ENCODE results near the gene DHCR7.

DHCR7 gene

DNA sequence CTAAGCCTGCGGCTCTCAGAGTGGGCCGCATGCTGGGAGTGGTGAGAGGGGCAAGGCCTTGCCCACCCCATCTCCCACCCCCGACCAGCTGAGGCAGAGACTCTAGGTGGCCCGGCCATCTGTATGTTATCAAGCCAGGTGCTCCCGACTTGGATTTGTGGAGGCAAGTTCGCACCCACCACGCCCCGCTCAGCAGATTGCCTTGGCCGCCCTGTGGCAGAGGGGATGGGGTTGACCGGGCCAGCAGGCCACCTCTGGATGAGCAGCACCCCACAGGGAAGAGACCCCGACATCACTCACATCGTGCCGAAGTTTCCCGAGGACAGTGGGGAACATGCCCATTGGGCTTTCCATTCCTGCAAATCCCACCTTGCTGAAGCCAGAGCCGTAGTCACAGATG, 40.8 kb downstream of the DHCR7 start:
- H3K4me1 ChIP-seq (ENCODE audit: insufficient read depth, poor library complexity, severe bottlenecking): no peaks in the 10 kb centered on the region
- no peak overlapping the region for H3K4me3 ChIP-seq (ENCODE audit: severe bottlenecking)
- no peak for DNase-seq (ENCODE audit: low spot score)
- no peak overlapping the region for H3K27ac ChIP-seq (ENCODE audit: poor library complexity, severe bottlenecking)
- TF ChIP-seq, protein P1, sequence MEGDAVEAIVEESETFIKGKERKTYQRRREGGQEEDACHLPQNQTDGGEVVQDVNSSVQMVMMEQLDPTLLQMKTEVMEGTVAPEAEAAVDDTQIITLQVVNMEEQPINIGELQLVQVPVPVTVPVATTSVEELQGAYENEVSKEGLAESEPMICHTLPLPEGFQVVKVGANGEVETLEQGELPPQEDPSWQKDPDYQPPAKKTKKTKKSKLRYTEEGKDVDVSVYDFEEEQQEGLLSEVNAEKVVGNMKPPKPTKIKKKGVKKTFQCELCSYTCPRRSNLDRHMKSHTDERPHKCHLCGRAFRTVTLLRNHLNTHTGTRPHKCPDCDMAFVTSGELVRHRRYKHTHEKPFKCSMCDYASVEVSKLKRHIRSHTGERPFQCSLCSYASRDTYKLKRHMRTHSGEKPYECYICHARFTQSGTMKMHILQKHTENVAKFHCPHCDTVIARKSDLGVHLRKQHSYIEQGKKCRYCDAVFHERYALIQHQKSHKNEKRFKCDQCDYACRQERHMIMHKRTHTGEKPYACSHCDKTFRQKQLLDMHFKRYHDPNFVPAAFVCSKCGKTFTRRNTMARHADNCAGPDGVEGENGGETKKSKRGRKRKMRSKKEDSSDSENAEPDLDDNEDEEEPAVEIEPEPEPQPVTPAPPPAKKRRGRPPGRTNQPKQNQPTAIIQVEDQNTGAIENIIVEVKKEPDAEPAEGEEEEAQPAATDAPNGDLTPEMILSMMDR (IDR thresholded peaks at IDR 0.05; ENCODE audit: poor library complexity, severe bottlenecking): no peak
- H3K27me3 ChIP-seq (ENCODE audit: insufficient read depth, poor library complexity, severe bottlenecking): no peaks in the 10 kb centered on the region
- H3K36me3 ChIP-seq (ENCODE audit: low read depth): no peaks in the 10 kb centered on the region
- H3K9me3 ChIP-seq (ENCODE audit: severe bottlenecking): no peaks in the 10 kb centered on the region
- no peak for ATAC-seq (ENCODE audit: low read depth)

DNA sequence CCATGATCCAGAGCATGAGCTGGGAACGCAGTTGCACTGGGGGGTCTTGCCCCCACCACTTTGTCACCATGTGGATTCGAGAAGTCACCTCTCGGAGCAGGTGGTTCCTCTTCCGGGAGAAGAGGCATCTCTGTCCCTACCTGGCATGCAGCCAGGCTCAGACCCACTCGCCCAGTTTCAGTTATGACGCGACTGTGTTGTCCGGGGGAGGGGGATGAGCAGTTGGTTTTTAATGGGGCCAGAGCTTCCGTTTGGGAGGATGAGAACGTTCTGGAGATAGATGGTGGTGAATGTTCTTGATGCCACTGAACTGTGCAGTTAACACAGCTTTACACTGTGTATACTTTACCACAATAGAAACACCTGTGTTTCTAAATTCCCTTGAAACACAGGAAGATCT, 41.5 kb downstream of the DHCR7 start:
- ATAC-seq (ENCODE audit: low read depth): no peak
- no peak for DNase-seq (ENCODE audit: low spot score)
- H3K27me3 ChIP-seq (ENCODE audit: insufficient read depth, poor library complexity, severe bottlenecking): no peaks in the 10 kb centered on the region
- H3K36me3 ChIP-seq (ENCODE audit: low read depth): no peaks in the 10 kb centered on the region
- no peaks in the 10 kb centered on the region for H3K9me3 ChIP-seq (ENCODE audit: severe bottlenecking)
- TF ChIP-seq, protein P1 (IDR thresholded peaks at IDR 0.05; ENCODE audit: poor library complexity, severe bottlenecking): no peak
- no peak overlapping the region for H3K4me3 ChIP-seq (ENCODE audit: severe bottlenecking)
- H3K27ac ChIP-seq (ENCODE audit: poor library complexity, severe bottlenecking): no peak overlapping the region
- H3K4me1 ChIP-seq (ENCODE audit: insufficient read depth, poor library complexity, severe bottlenecking): no peaks in the 10 kb centered on the region

DNA sequence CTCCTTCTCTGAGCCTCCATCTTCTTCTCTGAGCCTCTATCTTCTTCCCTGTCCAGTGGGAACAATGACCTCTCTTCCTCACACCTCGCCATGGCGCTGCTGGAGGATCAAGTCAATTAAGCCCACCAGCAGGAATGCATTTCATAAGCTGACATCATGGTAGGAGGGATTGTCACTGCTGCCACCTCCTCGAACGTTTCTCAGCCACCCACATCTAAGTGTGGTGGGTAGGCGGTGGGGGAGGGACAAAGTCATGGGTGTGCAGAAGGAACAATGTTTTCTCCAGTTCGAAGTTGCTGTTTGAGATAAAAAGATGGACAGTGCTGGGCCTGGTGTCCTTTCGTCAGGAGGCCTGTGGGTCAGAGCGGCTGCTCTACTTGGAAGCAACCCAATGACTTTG, 44.0 kb downstream of the DHCR7 start:
- ATAC-seq (ENCODE audit: low read depth): no peak
- TF ChIP-seq, protein P1 (IDR thresholded peaks at IDR 0.05; ENCODE audit: poor library complexity, severe bottlenecking): no peak

DNA sequence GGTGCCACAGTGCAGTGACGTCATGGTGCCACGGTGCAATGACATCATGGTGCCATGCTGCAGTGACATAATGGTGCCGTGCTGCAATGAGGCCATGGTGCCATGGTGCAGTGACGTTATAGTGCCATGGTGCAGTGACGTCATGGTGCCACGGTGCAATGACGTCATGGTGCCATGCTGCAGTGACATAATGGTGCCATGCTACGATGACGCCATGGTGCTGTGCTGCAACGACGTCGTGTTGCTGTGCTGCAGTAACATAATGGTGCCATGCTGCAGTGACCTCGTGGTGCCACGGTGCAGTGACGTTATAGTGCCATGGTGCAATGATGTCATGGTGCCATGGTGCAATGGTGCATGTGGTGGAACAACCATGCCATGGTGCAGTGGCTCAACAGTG, 45.3 kb downstream of the DHCR7 start:
- ATAC-seq (ENCODE audit: low read depth) (no peak), DNase-seq (ENCODE audit: low spot score) (no peak)
- TF ChIP-seq, protein P1 (IDR thresholded peaks at IDR 0.05; ENCODE audit: poor library complexity, severe bottlenecking): no peak
- H3K9me3 ChIP-seq (ENCODE audit: severe bottlenecking): no peaks in the 10 kb centered on the region
- H3K4me3 ChIP-seq (ENCODE audit: severe bottlenecking): no peak overlapping the region
- no peaks in the 10 kb centered on the region for H3K4me1 ChIP-seq (ENCODE audit: insufficient read depth, poor library complexity, severe bottlenecking)
- H3K27ac ChIP-seq (ENCODE audit: poor library complexity, severe bottlenecking): no peak overlapping the region
- H3K27me3 ChIP-seq (ENCODE audit: insufficient read depth, poor library complexity, severe bottlenecking): no peaks in the 10 kb centered on the region
- H3K36me3 ChIP-seq (ENCODE audit: low read depth): no peaks in the 10 kb centered on the region

More for the DNA sequence above, 44.0 kb downstream of the DHCR7 start:
- DNase-seq (ENCODE audit: low spot score): no peak
- no peaks in the 10 kb centered on the region for H3K36me3 ChIP-seq (ENCODE audit: low read depth)
- no peaks in the 10 kb centered on the region for H3K4me1 ChIP-seq (ENCODE audit: insufficient read depth, poor library complexity, severe bottlenecking)
- no peaks in the 10 kb centered on the region for H3K9me3 ChIP-seq (ENCODE audit: severe bottlenecking)
- no peak overlapping the region for H3K4me3 ChIP-seq (ENCODE audit: severe bottlenecking)
- no peaks in the 10 kb centered on the region for H3K27me3 ChIP-seq (ENCODE audit: insufficient read depth, poor library complexity, severe bottlenecking)
- no peak overlapping the region for H3K27ac ChIP-seq (ENCODE audit: poor library complexity, severe bottlenecking)

DNA sequence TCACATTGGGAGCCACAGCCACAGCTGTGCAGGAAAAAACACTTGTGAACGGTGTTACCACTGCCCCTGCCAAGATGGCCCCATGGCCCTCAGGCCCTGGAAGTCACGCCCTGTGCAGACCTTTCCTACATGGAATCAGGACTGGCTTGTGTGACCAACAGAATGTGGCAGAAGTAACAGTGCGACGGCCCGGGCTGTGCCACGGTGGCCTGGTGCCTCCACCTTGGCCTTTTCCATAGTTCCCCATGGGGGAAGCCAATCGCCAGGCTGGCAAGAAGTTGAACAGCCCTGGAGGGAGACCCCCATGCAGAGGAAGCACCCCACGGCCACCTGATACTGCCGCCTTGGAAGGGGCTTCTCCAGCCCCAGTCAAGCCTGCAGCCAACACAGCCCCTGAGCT, 48.0 kb downstream of the DHCR7 start:
- Histone ChIP-seq H3K4me3 (ENCODE audit: severe bottlenecking) (no peak overlapping the region), H3K4me1 (ENCODE audit: insufficient read depth, poor library complexity, severe bottlenecking) (no peaks in the 10 kb centered on the region), H3K9me3 (ENCODE audit: severe bottlenecking) (no peaks in the 10 kb centered on the region), H3K27me3 (ENCODE audit: insufficient read depth, poor library complexity, severe bottlenecking) (no peaks in the 10 kb centered on the region), H3K27ac (ENCODE audit: poor library complexity, severe bottlenecking) (no peak overlapping the region), H3K36me3 (ENCODE audit: low read depth) (no peaks in the 10 kb centered on the region)
- no peak for DNase-seq (ENCODE audit: low spot score)
- TF ChIP-seq, protein P1 (IDR thresholded peaks at IDR 0.05; ENCODE audit: poor library complexity, severe bottlenecking): no peak
- ATAC-seq (ENCODE audit: low read depth): no peak
